CD1c-positive myeloid dendritic cell (primary cell): ENCODE results near the gene OGFOD3.
"Not testable (repeated sequence)": the region's sequence is repeated elsewhere in the genome, so short reads cannot be mapped to it uniquely, and the experiment has no call there.

Experiments
- DNase-seq: peaks from one replicate; pipeline ENCODE4 v3.0.0-alpha.2; 2016; ENCODE audit errors: extremely low spot score

OGFOD3 gene

GRCh38 chr17:82418001-82418986 lies at the start of gene OGFOD3, which contains the start of gene HEXD:
TSS of gene OGFOD3 (minus strand) at chr17:82418586. CDS start at chr17:82418485, 101 bp downstream.
TSS of gene HEXD (plus strand) at chr17:82418347. CDS start at chr17:82419800, 1,453 bp downstream.
- peak; percentile 92 for DNase-seq

DNA sequence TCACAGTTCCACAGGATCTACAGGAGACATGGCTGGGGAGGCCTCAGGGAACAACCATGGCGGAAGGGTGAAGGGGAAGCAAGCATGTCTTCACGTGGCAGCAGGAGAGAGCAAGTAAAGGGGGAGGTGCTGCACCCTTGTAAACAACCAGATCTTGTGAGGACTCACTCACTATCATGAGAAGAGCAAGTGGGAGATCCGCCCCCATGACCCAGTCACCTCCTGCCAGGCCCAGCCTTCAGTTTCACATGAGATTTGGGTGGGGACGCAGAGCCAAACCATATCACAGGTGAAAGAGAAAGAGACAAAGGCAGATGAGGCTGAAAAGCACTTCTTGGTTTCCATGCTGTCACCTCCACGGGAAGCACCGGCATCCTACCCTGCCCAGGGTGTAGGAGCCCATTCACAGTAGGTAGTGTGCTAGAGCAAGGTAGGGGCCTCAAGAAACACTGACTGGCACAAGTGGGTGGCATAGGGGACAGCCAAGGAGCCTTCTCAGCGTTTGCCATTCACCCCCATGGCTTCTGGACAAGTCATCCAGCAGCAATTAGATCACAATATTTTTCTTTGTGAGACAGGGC lies 46.7 kb upstream of the OGFOD3 start:
- DNase-seq, result no peak

GRCh38 chr17:82464567-82464929 lies 46.2 kb upstream of the OGFOD3 start:
- DNase-seq, result no peak

GRCh38 chr17:82463925-82464566 lies 45.7 kb upstream of the OGFOD3 start:
- DNase-seq, result no peak

- no peak for DNase-seq
Observed at GRCh38 chr17:82463391-82463790, 45.0 kb upstream of the OGFOD3 start.

- DNase-seq, result no peak
Observed at GRCh38 chr17:82461827-82462524, 43.6 kb upstream of the OGFOD3 start.

DNA sequence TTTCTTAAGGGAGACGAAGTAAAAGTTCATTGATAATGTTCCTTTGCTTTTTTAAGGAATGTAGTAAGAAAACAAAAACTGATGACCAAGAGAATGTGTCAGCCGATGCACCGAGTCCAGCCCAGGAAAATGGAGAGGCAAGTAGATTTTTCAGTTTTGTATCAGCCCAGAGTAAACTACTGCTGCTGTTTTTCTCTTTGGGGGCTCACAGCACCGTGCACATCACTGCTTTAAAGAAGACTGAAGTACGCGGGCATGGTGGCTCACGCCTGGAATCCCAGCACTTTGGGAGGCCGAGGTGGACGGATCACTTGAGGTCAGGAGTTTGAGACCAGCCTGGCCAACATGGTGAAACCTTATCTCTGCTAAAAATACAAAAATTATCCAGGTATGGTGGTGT lies 41.5 kb upstream of the OGFOD3 start:
- DNase-seq, result not testable (repeated sequence)

- DNase-seq, result peak; percentile 47
Observed at GRCh38 chr17:82458885-82459424, 40.6 kb upstream of the OGFOD3 start.

- DNase-seq, result peak; percentile 99
Observed at GRCh38 chr17:82458179-82458884, 39.9 kb upstream of the OGFOD3 start, which contains the start of gene NARF. TSS of gene NARF (plus strand) at chr17:82458741. CDS start at chr17:82458804, 63 bp downstream.

- DNase-seq, result peak; percentile 96
Observed at GRCh38 chr17:82457929-82458178, 39.5 kb upstream of the OGFOD3 start.

DNA sequence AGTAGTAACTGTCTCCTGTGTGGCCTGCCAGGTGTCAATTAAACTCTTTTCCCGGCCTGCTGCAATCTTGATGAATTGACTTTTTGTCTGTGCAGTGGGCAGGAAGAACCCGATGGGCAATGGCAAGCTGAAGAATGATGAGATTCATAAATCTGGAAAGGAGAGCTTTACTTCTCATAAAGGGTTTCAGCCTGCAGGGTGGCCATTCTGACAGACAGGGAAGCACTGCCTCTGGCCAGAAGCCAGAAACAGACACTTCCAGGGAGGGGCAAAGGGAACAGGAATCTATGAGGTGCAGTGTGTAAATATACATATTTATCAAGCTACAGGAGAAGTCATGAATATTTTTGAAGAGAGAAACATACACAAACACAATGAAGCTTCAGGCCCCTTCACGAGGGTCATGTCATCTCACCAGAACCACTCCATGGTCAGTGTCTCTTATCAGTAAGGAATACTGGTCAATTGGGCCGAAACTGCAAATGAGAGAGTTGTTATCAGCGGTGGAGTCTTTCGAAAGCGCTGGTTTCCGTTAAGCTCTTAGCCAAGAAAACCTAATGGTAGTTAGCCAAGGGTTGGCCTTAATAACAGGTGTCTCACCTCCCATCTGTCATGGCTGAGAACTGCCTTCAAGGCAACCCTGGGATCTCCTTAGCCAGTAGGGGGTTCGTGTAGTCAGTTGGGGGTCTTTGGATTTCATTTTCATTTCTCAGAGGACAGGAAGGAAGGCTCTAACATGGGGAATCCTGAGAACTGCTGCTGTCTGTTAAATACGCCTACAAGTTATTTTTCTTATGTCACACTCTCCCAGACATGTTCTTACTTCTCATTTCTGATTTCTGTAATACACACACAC lies 38.9 kb upstream of the OGFOD3 start:
- DNase-seq, result peak; percentile 82

DNA sequence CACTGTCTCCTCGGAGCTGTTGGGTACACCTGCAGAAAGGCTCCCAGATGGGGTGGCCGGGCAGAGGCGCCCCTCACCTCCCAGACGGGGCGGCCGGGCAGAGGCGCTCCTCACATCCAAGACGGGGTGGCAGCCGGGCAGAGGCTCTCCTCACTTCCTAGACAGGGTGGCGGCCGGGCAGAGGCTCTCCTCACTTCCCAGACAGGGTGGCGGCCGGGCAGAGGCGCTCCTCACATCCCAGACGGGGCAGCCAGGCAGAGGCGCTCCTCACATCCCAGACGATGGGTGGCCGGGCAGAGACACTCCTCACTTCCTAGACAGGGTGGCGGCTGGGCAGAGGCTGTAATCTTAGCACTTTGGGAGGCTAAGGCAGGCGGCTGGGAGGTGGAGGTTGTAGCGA lies 35.3 kb upstream of the OGFOD3 start:
- not testable (repeated sequence) for DNase-seq

DNA sequence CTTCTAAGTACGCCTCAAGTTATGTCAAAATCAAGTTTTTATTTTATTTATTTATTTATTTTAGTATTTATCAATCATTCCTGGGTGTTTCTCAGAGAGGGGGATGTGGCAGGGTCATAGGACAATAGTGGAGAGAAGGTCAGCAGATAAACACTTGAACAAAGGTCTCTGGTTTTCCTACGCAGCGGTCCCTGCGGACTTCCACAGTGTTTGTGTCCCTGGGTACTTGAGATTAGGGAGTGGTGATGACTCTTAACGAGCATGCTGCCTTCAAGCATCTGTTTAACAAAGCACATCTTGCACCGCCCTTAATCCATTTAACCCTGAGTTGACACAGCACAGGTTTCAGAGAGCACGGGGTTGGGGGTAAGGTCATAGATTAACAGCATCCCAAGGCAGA lies 34.8 kb upstream of the OGFOD3 start:
- not testable (repeated sequence) for DNase-seq

GRCh38 chr17:82452162-82452561 lies 33.8 kb upstream of the OGFOD3 start:
- DNase-seq, result no peak

DNA sequence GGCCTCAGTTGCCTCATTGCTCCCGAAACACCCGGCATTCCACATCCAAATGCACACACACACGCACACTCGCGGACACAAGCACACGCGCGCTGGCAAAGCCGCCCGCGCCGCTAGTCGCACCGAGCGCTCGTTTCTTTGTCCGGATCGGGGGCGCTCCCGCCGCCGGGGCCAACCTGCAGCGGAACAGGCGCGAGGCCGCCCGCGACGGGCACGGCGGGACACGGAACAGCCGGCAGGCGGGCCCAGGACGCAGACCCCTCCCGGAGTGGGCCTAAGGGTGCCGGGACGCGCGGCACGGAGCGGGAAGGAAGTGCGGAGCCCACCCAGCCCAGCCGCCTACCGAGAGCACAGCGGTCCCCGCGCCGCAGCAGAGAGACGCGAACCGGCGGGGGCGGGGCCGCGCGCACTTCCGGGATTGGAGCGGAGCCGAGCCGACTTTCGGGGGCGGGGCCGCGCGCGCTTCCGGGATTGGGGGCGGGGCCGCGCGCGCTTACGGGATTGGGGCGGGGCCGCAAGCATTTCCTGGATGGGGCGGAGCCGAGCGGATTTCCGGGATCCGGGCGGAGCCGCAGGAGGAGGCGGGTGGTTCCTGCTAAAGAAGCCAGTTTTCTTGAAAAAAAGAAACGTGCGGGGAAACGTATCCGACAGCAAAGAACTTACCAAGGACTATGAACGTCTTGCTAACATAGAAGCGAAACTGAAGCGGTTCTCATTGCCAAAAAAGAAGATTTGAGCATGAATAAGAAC lies 32.1 kb upstream of the OGFOD3 start, which contains the start of gene CYBC1:
CYBC1 (minus strand) TSS at position 396 of the 750 bp plus-strand sequence. CDS start 1,498 bp downstream, outside the sequence.
- peak; percentile 99 for DNase-seq

GRCh38 chr17:82449883-82450356 lies 31.5 kb upstream of the OGFOD3 start:
- DNase-seq, result no peak

DNA sequence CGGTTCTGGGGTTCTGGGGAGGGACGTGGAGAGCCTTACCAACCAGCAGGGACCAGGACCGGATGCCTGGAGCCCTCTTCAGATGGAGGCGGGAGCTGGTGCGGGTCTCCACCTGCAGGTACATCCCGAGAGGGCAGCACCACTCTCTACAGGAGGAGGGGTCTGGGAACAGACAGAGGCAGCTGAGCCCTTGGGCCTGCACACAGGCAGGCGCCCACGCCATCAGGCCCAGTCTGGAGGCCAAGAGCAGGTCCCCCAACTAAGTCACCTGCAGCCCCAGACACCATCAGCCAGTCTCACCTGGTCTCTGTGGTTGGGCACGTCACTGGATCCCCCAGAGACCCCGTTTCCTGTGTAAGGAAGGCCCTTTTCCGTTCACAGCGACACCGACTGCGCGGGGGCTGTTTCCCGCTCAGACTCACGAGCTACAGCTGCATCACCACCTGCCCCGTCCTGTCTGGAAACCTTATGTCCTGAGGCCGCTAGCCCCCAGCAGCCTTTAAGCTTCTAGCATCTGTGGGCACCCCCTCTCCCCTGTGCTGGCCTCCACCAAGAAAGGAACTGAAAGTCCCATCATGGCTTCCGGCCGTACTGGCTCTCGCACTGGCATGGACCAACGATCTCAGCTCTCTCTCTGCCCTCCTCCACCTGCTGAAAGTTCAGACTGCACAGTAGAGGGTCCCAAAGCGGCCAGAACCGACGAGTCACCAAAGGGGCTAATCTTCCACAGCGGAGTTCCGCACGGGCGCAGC lies 30.9 kb upstream of the OGFOD3 start:
- DNase-seq, result peak; percentile 64

DNA sequence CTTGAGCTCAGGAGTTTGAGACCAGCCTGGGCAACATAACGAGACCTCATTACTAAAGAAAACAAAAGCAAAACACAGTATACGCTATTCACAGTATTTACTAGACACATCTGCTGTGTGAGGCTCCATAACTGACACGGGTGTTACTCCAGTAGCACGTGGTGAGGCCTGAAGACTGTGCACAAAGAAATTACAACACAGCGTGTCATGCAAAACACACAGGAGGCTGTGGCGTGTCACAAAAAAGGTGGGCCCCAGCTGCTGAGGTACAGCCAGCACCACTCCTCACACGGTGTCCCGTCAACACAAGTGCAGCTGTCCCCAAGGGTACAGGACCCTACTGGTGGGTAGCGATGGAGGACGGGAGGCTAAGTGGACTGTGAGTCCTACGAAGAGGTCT lies 29.5 kb upstream of the OGFOD3 start:
- no peak for DNase-seq
